ENCODE data around the gene SENP6. TPM values are rescaled to one million over a fixed set of nuclear protein-coding genes. Genes with fewer than 3 reads are reported as not detected.

SENP6 gene
- total RNA-seq, 1 experiment from 2014 or later: 90.9 TPM

- Mint-ChIP-seq H3K27ac (no peak overlapping the region), H3K36me3 (no peaks in the 10 kb centered on the region), H3K27me3 (ENCODE audit: low read depth) (no peaks in the 10 kb centered on the region; the same call in 1 of the 2 replicates), H3K4me3 (no peak overlapping the region), H3K9me3 (peaks cover 18% of the 10 kb centered on the region), H3K4me1 (0 out of 2 replicates have a peak, but pooled peaks cover 2% of the 10 kb centered on the region)
- POLR2A ChIA-PET: no interaction called here
- CTCF ChIA-PET: no interaction called here
- ATAC-seq (no peak), DNase-seq (ENCODE audit: low spot score) (no peak)
- no peak for TF ChIP-seq CREB1 (CRISPR knock-in tag; IDR thresholded peaks at IDR 0.05)
- no peak for TF ChIP-seq MXD4 (CRISPR knock-in tag; IDR thresholded peaks at IDR 0.05; ENCODE audit: borderline replicate concordance)
- no peak for TF ChIP-seq PREB (CRISPR knock-in tag; IDR thresholded peaks at IDR 0.05; ENCODE audit: borderline replicate concordance)
- no peak for TF ChIP-seq TCF7 (CRISPR knock-in tag; IDR thresholded peaks at IDR 0.05; ENCODE audit: low read depth)
- TF ChIP-seq FOXK1 (CRISPR knock-in tag; IDR thresholded peaks at IDR 0.05): no peak
- TF ChIP-seq MAX (CRISPR knock-in tag; IDR thresholded peaks at IDR 0.05): no peak
- no peak for TF ChIP-seq ZNF423 (CRISPR knock-in tag; IDR thresholded peaks at IDR 0.05)
- TF ChIP-seq KAT7 (CRISPR knock-in tag; IDR thresholded peaks at IDR 0.05; ENCODE audit: borderline replicate concordance): no peak
- no peak for TF ChIP-seq ZNF396 (CRISPR knock-in tag; IDR thresholded peaks at IDR 0.05; ENCODE audit: borderline replicate concordance)
- TF ChIP-seq ZNF281 (CRISPR knock-in tag; IDR thresholded peaks at IDR 0.05): no peak
Observed at GRCh38 chr6:75579951-75580350, 21.7 kb upstream of the SENP6 start.

- Mint-ChIP-seq H3K36me3 (no peaks in the 10 kb centered on the region), H3K27ac (no peak overlapping the region), H3K4me1 (0 out of 2 replicates have a peak, but pooled peaks cover 2% of the 10 kb centered on the region), H3K9me3 (peaks cover 22% of the 10 kb centered on the region), H3K27me3 (ENCODE audit: low read depth) (no peaks in the 10 kb centered on the region; the same call in 1 of the 2 replicates), H3K4me3 (no peak overlapping the region)
- ChIA-PET POLR2A (no interaction called here), CTCF (no interaction called here)
- no peak for DNase-seq (ENCODE audit: low spot score)
- no peak for ATAC-seq
- TF ChIP-seq ZNF416 (CRISPR knock-in tag; IDR thresholded peaks at IDR 0.05): no peak
- no peak for TF ChIP-seq ZNF121 (CRISPR knock-in tag; IDR thresholded peaks at IDR 0.05)
- no peak for TF ChIP-seq NFATC4 (CRISPR knock-in tag; IDR thresholded peaks at IDR 0.05)
- TF ChIP-seq ZNF425 (CRISPR knock-in tag; conservative IDR thresholded peaks at IDR 0.05): no peak
- no peak for TF ChIP-seq SMAD3 (CRISPR knock-in tag; IDR thresholded peaks at IDR 0.05; ENCODE audit: borderline replicate concordance)
- no peak for TF ChIP-seq KAT7 (CRISPR knock-in tag; IDR thresholded peaks at IDR 0.05; ENCODE audit: borderline replicate concordance)
- no peak for TF ChIP-seq ZNF281 (CRISPR knock-in tag; IDR thresholded peaks at IDR 0.05)
- no peak for TF ChIP-seq ELF4 (CRISPR knock-in tag; IDR thresholded peaks at IDR 0.05; ENCODE audit: low read depth)
- no peak for TF ChIP-seq SP1 (CRISPR knock-in tag; conservative IDR thresholded peaks at IDR 0.05)
- no peak for TF ChIP-seq CBFB (CRISPR knock-in tag; IDR thresholded peaks at IDR 0.05; ENCODE audit: low read depth)
- no peak for TF ChIP-seq FOXP4 (CRISPR knock-in tag; IDR thresholded peaks at IDR 0.05)
- TF ChIP-seq ESRRA (CRISPR knock-in tag; IDR thresholded peaks at IDR 0.05; ENCODE audit: borderline replicate concordance): no peak
- no peak for TF ChIP-seq HMGA2 (CRISPR knock-in tag; IDR thresholded peaks at IDR 0.05)
- TF ChIP-seq RORB (CRISPR knock-in tag; IDR thresholded peaks at IDR 0.05): no peak
Observed at GRCh38 chr6:75581231-75581630, 20.4 kb upstream of the SENP6 start.

Measured in WTC11 (cell line).